Colonic mucosa (tissue), 4 donors: ENCODE data around the gene RGS1. TPM values are rescaled to one million over a fixed set of nuclear protein-coding genes. Genes with fewer than 3 reads are reported as not detected.

Experiments
- DNase-seq: peaks from one replicate; pipeline ENCODE4 v3.0.0-alpha.2; 2020
- H3K27ac ChIP-seq: fragments of 200-600 bp; one replicate; pipeline ENCODE4 v1.8.0; 2021
- H3K27me3 ChIP-seq: fragments of 200-600 bp; one replicate; pipeline ENCODE4 v1.8.0; 2021
- H3K36me3 ChIP-seq: fragments of 200-600 bp; one replicate; pipeline ENCODE4 v1.8.0; 2021
- H3K4me1 ChIP-seq: fragments of 200-600 bp; one replicate; pipeline ENCODE4 v1.8.0; 2021; ENCODE audit warnings: mild to moderate bottlenecking
- H3K4me3 ChIP-seq: fragments of 200-600 bp; one replicate; pipeline ENCODE4 v1.8.0; 2021
- H3K9ac ChIP-seq, 2 donors: one replicate each; pipeline ENCODE4 v1.7.0; 2013; ENCODE audit warnings: control low read depth in 2 of 2, low read depth in 2 of 2, low read length in 2 of 2
- H3K9me3 ChIP-seq: fragments of 200-600 bp; one replicate; pipeline ENCODE4 v1.8.0; 2021
- CTCF ChIP-seq: fragments of 200-600 bp; IDR thresholded peaks from one replicate; pipeline ENCODE4 v1.8.0; 2022; ENCODE audit warnings: antibody characterized with exemption, mild to moderate bottlenecking
- intact Hi-C: fragments of 100-400 bp; cut with DNase I; formaldehyde crosslinking; loops from one replicate; pipeline ENCODE4 v1.14.1; 2022
- total RNA-seq, 2 donors: library from RNA; stranded (reverse); fragmentation: NEBNext Ultra II Directional in 1 of 2; extraction: Animal tissue kit (Norgen Biotek cat#: 25700) in 1 of 2; gene quantifications; one replicate each; pipeline ENCODE4 v1.2.1, GENCODE V29; 2021
- donor health status: healthy.
- donor health status: DM: no; HTN: no; CAD: no.
- donor health status: DM: no; HTN: no; CAD: no.

The RGS1 gene
- total RNA-seq, 2 donors from 2014 or later = 8.0 to 21.3 TPM

DNA sequence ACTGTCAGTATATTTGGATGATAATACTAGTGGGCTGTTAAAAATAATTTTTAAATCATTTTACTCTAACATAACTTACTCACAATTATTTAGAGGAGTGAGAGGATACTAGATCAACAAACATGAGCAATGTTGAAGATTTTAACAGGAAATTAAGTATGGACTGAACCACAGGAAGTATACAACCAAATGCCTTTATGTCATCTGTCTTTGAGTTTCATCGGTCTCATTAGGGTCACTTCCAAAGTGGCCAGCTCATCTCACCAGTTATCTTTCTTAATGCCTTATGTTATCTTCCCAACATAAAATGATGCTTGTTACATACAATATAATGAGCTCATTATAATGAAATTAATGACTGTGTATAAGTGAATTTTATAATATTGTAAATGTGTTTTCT, 1.5 kb upstream of the RGS1 start:
- Histone ChIP-seq H3K9me3 (no peaks in the 10 kb centered on the region), H3K27me3 (no peaks in the 10 kb centered on the region), H3K4me1 (no peaks in the 10 kb centered on the region), H3K4me3 (no peak overlapping the region), H3K36me3 (no peaks in the 10 kb centered on the region), H3K27ac (no peak overlapping the region), H3K9ac (no peak overlapping the region)
- DNase-seq = no peak
- intact Hi-C loops = no loop called here
- no peak for TF ChIP-seq CTCF

- Histone ChIP-seq H3K27me3 (no peaks in the 10 kb centered on the region), H3K4me3 (peak overlapping the region; percentile 9), H3K27ac (peak overlapping the region; percentile 29), H3K36me3 (no peaks in the 10 kb centered on the region), H3K9me3 (no peaks in the 10 kb centered on the region), H3K9ac (no peak overlapping the region), H3K4me1 (no peaks in the 10 kb centered on the region)
- TF ChIP-seq CTCF = no peak
- no peak for DNase-seq
- intact Hi-C loops = no loop called here
Observed at GRCh38 chr1:192576190-192577144, 894 bp downstream of the RGS1 start.

GRCh38 chr1:192577145-192578140, 1.9 kb downstream of the RGS1 start:
- intact Hi-C loops = no loop called here

GRCh38 chr1:192578144-192578909, 2.8 kb downstream of the RGS1 start:
- no peaks in the 10 kb centered on the region for H3K4me1 ChIP-seq
- peak overlapping the region; percentile 24 for H3K27ac ChIP-seq
- peak overlapping the region; percentile 3 for H3K4me3 ChIP-seq
- DNase-seq = no peak
- intact Hi-C loops = no loop called here
- H3K36me3 ChIP-seq = no peaks in the 10 kb centered on the region
- TF ChIP-seq CTCF = no peak
- H3K27me3 ChIP-seq = no peaks in the 10 kb centered on the region
- no peaks in the 10 kb centered on the region for H3K9me3 ChIP-seq
- no peak overlapping the region for H3K9ac ChIP-seq

More at GRCh38 chr1:192577145-192578140, 1.9 kb downstream of the RGS1 start:
- Histone ChIP-seq H3K4me1 (no peaks in the 10 kb centered on the region), H3K9me3 (no peaks in the 10 kb centered on the region), H3K27me3 (no peaks in the 10 kb centered on the region), H3K9ac (no peak overlapping the region), H3K36me3 (no peaks in the 10 kb centered on the region), H3K27ac (peak overlapping the region; percentile 0), H3K4me3 (peak overlapping the region; percentile 1)
- no peak for TF ChIP-seq CTCF
- no peak for DNase-seq
